ENCODE measurements around the gene WDSUB1.

GRCh38 chr2:159186462-159186861 is 100.0 kb downstream of the WDSUB1 start:
- TF ChIP-seq CTCF (IDR thresholded peaks at IDR 0.05; ENCODE audit: extremely low read depth in 1 of 2, insufficient read depth in 1 of 2, low read depth in 1 of 2, low read length in 2 of 2) (no peak), POLR2AphosphoS5 (IDR thresholded peaks at IDR 0.05; ENCODE audit: insufficient read depth, low read depth, low read length) (no peak), JUN (IDR thresholded peaks at IDR 0.05; ENCODE audit: borderline replicate concordance, insufficient read depth, insufficient read length, low read depth) (no peak), EZH2 (IDR thresholded peaks at IDR 0.05; ENCODE audit: borderline replicate concordance, low read depth, low read length, severe bottlenecking) (no peak), POLR2A (IDR thresholded peaks at IDR 0.05; ENCODE audit: low read depth, low read length) (no peak)
